GM12873 (cell line): ENCODE results near the gene ADAT3.

Experiments
- TF ChIP-seq, protein P1 (sequence below): IDR thresholded peaks from 2 replicates; pipeline ENCODE4 v1.5.1; 2012; ENCODE audit warnings: low read depth, mild to moderate bottlenecking, moderate library complexity, low read length, control low read depth; ENCODE audit not compliant: insufficient read depth; ENCODE audit errors: missing control alignments

ADAT3 gene

DNA sequence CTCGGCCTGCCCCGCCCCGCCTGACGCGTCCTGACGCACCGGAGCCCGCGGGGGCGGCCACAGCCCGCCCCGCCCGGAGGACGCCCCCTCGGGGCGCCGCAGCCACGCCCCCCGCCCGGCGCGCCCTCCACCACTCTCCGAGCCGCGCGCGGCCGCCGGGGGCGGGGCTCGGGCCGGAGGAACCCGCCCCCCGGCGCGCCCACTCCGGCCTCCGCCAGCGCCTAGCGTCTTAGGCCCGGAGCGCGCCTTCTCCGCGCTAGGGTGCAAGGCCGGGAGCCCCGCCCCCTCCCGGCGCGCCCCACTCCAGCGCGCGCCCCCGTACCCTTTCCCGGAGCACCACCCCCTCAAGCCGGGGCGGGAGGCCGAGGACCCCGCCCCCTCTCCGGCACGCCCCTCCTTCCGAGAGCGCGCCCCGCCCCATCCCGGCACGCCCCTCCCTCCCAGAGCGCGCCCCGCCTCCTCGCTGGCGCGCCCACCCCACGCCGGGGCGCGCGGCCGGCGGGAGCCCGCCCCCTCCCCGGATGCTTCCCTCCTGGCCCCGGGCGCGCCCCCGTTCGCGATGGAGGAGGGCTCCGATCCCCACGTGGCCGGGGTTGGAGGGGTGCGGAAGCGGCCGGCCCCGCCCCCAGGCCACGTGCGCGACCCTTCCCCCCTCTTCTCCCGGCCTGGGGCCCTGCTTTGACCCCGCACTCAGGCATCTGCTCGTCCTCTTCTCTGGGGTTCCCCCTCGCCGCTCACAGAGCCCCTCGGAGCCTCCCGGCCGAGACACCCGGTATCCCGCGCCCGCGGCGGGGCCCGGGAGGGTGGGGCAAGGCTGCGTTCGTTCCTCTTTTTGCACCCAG, 41.3 kb upstream of the ADAT3 start:
- TF ChIP-seq, protein P1, sequence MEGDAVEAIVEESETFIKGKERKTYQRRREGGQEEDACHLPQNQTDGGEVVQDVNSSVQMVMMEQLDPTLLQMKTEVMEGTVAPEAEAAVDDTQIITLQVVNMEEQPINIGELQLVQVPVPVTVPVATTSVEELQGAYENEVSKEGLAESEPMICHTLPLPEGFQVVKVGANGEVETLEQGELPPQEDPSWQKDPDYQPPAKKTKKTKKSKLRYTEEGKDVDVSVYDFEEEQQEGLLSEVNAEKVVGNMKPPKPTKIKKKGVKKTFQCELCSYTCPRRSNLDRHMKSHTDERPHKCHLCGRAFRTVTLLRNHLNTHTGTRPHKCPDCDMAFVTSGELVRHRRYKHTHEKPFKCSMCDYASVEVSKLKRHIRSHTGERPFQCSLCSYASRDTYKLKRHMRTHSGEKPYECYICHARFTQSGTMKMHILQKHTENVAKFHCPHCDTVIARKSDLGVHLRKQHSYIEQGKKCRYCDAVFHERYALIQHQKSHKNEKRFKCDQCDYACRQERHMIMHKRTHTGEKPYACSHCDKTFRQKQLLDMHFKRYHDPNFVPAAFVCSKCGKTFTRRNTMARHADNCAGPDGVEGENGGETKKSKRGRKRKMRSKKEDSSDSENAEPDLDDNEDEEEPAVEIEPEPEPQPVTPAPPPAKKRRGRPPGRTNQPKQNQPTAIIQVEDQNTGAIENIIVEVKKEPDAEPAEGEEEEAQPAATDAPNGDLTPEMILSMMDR, result no peak

DNA sequence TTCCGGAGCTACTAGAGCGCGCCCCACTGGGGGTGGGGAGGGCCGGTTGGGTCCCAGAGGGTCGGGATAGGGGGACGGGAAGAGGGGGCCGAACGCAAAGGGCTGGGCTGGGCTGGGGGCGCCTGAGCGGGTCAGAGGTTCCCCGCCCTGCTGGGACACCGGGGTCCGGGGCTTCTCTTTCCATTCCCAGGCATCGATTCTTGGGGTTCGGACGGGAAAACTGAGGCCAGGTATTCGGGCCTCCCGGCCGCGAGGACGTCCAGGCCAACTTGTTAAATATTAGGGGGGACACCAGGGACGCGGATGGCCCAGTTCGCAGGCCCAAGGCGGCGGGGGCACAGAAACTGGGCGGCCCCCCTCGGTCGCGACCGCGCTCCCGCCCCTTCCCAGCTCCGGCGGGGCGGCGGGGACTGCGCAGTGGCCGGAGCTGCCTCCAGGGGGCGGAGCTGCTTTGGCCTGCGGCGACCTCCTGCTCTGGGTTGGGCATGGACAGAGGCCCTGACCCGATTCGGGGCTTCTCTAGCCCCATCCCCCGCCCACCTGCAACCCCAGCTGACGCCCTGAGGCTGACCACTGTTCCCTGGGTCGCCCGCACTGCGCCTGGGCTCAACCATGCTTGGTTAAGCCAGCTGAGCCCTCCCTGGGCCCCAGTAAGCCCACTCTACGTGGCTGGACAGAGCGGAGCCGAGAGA, 40.6 kb upstream of the ADAT3 start:
- TF ChIP-seq, protein P1, result peak; percentile 84

DNA sequence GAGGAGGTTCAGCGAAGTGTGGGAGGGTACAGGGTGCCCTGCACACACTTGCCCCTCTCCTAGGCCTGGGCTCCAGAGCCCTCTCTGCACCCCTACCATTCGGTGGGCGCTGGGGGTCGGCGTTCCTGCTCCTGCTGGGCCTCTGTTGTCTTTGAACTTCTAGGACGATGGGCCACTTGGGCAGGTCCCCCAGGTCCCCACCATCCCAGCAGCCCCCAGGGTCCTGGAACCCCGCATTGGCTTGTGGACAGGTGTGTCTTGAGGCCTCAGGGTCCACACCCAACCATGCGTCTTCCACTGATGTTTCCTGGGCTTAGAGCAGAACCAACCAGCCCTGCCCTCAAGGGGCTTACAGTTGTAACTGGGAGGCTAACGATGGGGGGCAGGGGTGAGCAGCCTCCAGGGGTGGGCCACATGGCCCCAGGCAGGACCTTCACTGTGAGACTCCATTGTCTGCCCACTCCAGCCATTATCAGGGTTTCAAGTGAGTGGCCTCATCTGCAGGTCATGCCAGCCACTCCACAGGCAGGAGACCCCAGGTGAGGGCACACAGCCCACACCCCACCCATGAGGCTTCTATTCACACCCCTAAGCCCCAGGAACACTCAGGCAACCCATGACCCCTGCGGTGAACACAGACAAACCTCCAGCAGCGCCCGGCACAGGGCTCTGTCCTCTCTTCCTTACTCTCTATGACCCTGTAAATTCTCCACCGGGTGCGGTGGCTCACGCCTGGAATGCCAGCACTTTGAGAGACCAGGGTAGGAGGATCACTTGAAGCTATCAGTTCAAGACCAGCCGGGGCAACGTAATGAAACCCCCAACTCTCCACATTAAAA, 39.8 kb upstream of the ADAT3 start:
- TF ChIP-seq, protein P1, result no peak

DNA sequence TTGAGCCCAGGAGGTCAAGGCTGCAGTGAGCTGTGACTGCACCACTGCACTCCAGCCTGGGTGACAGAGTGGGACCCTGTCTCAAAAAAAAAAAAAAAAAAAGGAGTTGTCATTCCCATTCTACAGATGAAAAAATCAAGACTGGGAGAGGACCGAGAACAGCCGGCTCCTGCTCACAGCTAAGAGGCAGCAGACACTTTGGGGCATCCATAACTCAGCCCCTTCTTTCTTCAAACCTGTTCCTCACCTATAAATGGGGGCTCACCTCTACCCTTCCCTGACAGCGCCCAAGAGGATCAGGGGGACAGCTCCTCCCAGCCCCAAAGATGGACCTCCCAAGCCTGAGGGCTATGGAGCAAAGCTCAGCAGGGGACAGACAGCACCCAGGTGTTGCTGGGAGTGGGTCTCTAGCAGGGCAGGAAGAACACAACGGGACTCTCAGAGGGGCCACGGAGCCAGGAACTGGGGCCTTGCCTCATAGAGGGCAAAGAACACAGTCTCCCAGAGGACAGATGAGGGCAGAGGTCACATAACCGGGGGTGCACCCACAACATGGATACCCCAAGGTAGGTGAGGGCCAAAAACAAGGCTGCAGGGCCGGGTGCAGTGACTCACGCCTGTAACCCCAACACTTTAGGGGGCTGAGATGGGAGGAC, 38.4 kb upstream of the ADAT3 start:
- TF ChIP-seq, protein P1, result no peak

DNA sequence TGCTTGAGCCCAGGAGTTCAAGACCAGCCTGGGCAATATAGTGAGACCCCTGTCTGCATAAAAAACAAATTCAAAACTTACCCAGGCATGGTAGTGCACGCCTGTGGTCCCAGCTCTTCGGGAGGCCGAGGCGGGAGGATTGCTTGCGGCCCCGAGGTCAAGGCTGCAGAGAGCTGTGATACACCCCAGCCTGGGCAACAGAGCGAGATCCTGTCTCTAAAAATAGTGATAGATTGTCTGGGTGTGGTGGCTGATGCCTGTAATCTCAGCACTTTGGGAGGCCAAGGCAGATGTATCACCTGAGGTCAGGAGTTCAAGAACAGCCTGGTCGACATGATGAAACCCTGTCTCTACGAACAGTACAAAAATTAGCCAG, 37.9 kb upstream of the ADAT3 start:
- TF ChIP-seq, protein P1, result no peak

DNA sequence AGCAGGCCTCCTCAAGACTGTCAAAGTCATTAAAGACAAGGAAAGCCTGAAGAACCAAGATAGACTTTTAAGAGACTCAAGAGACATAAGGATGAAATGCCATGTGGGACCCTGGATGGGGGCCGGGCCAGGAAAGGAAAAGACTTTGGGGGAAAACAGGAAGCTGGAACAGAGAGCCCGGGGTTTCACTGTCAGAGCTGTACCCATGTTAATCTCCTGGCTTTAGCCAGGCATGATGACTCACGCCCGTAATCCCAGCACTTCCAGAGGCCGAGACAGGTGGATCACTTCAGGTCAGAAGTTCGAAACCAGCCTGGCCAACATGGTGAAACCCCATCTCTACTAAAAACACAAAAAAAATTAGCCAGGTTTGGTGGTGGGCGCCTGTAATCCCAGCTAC, 36.2 kb upstream of the ADAT3 start:
- TF ChIP-seq, protein P1, result no peak
